IMR-90 (cell line): ENCODE results near the gene SCFD2. TPM values are rescaled to one million over a fixed set of nuclear protein-coding genes. Genes with fewer than 3 reads are reported as not detected.

Experiments
- ATAC-seq: fragments of 200-7000 bp; cut with Tn5 transposase; 2 replicates; pipeline ENCODE4 v1.9.1; 2020; ENCODE audit warnings: low read depth, mild to moderate bottlenecking, moderate library complexity
- BruUV-seq: library from RNA; stranded (reverse); fragments of 400-500 nt; replicated peaks from 2 replicates; lab custom pipeline; 2021; lab: Mats Ljungman, UMichigan
- CTCF ChIA-PET: fragments of 300-600 bp; formaldehyde crosslinking; extraction: SDS; loops from one replicate; lab custom pipeline; 2021; ENCODE audit warnings: antibody characterized with exemption; lab: Yijun Ruan, JAX
- POLR2A ChIA-PET: fragments of 300-600 bp; sonication (Branson Sonifier 250); formaldehyde crosslinking; loops from one replicate; lab custom pipeline; 2022; ENCODE audit warnings: antibody characterized with exemption; ENCODE audit not compliant: unreplicated experiment; lab: Charles Lee
- DNase-seq: peaks from one replicate; pipeline ENCODE4 v3.0.0; 2013
- H2AFZ ChIP-seq: replicated peaks from 2 replicates; pipeline ENCODE3; 2013; ENCODE audit warnings: low read length, mild to moderate bottlenecking; ENCODE audit not compliant: poor library complexity
- H2AK5ac ChIP-seq: 2 replicates; pipeline ENCODE4 v1.6.1; 2013; ENCODE audit warnings: low read depth, low read length, inconsistent platforms
- H2AK9ac ChIP-seq: replicated peaks from 2 replicates; pipeline ENCODE3; 2013; ENCODE audit warnings: mild to moderate bottlenecking, low read depth, low read length, moderate library complexity; ENCODE audit not compliant: poor library complexity
- H2BK120ac ChIP-seq: 2 replicates; pipeline ENCODE4 v1.6.1; 2013; ENCODE audit warnings: low read depth, low read length, inconsistent platforms
- H2BK15ac ChIP-seq: 3 replicates; pipeline ENCODE4 v1.6.1; 2013; ENCODE audit warnings: low read depth, low read length, inconsistent platforms
- H2BK20ac ChIP-seq: 2 replicates; pipeline ENCODE4 v1.6.1; 2013; ENCODE audit warnings: low read depth, mild to moderate bottlenecking, inconsistent platforms, low read length, moderate library complexity
- H2BK5ac ChIP-seq: 2 replicates; pipeline ENCODE4 v1.6.1; 2013; ENCODE audit warnings: mild to moderate bottlenecking, low read depth, low read length, inconsistent platforms; ENCODE audit not compliant: poor library complexity, severe bottlenecking
- H3K14ac ChIP-seq: replicated peaks from 2 replicates; pipeline ENCODE4 v1.6.1; 2013; ENCODE audit warnings: low read depth, low read length, inconsistent platforms
- H3K18ac ChIP-seq: 2 replicates; pipeline ENCODE4 v1.6.1; 2013; ENCODE audit warnings: low read depth, low read length, control low read depth
- H3K23ac ChIP-seq: 2 replicates; pipeline ENCODE4 v1.6.1; 2013; ENCODE audit warnings: low read depth, low read length, inconsistent platforms
- H3K27ac ChIP-seq: 2 replicates; pipeline ENCODE4 v1.5.1; 2013; ENCODE audit warnings: mild to moderate bottlenecking, control low read depth, low read length; ENCODE audit not compliant: insufficient read depth
- H3K27me3 ChIP-seq: 2 replicates; pipeline ENCODE4 v1.6.1; 2013; ENCODE audit warnings: low read length; ENCODE audit not compliant: control insufficient read depth, insufficient read depth
- H3K36me3 ChIP-seq: 2 replicates; pipeline ENCODE4 v1.6.1; 2013; ENCODE audit warnings: low read length, mixed read lengths; ENCODE audit not compliant: control insufficient read depth, insufficient read depth
- H3K4ac ChIP-seq: 2 replicates; pipeline ENCODE4 v1.6.1; 2013; ENCODE audit warnings: low read depth, low read length, inconsistent platforms
- H3K4me1 ChIP-seq: 2 replicates; pipeline ENCODE4 v1.6.1; 2013; ENCODE audit warnings: low read length, mixed read lengths; ENCODE audit not compliant: control insufficient read depth, insufficient read depth
- H3K4me2 ChIP-seq: 2 replicates; pipeline ENCODE4 v1.6.1; 2013; ENCODE audit warnings: low read depth, mild to moderate bottlenecking, control low read depth, low read length, moderate library complexity
- H3K4me3 ChIP-seq: 2 replicates; pipeline ENCODE4 v1.5.1; 2013; ENCODE audit warnings: low read depth, mild to moderate bottlenecking, control low read depth, low read length, moderate library complexity; ENCODE audit not compliant: insufficient read depth
- H3K56ac ChIP-seq: 2 replicates; pipeline ENCODE4 v1.6.1; 2013; ENCODE audit warnings: low read length, inconsistent platforms; ENCODE audit not compliant: insufficient read depth; ENCODE audit errors: extremely low read depth
- H3K79me1 ChIP-seq, 2 experiments: 2 replicates each; pipeline ENCODE4 v1.6.1; 2013; ENCODE audit warnings: low read length in 2 of 2, inconsistent platforms in 1 of 2, low read depth in 1 of 2
- H3K9ac ChIP-seq: 2 replicates; pipeline ENCODE4 v1.6.1; 2013; ENCODE audit warnings: low read depth, low read length, control low read depth
- H3K9me1 ChIP-seq: 2 replicates; pipeline ENCODE4 v1.6.1; 2013; ENCODE audit warnings: low read length, inconsistent platforms; ENCODE audit not compliant: insufficient read depth
- H3K9me3 ChIP-seq: 2 replicates; pipeline ENCODE4 v1.6.1; 2013; ENCODE audit warnings: low read length; ENCODE audit not compliant: control insufficient read depth, insufficient read depth
- H4K20me1 ChIP-seq: 2 replicates; pipeline ENCODE4 v1.6.1; 2013; ENCODE audit warnings: low read length, inconsistent platforms; ENCODE audit not compliant: insufficient read depth
- H4K5ac ChIP-seq: 2 replicates; pipeline ENCODE4 v1.6.1; 2013; ENCODE audit warnings: mild to moderate bottlenecking, low read depth, low read length, control low read depth
- H4K8ac ChIP-seq, 2 experiments: 2 replicates each; pipeline ENCODE4 v1.6.1; 2013; ENCODE audit warnings: low read depth in 2 of 2, low read length in 2 of 2, control low read depth in 1 of 2, inconsistent platforms in 1 of 2
- H4K91ac ChIP-seq: 2 replicates; pipeline ENCODE4 v1.6.1; 2013; ENCODE audit warnings: low read depth, low read length, inconsistent platforms; ENCODE audit not compliant: insufficient read depth
- BHLHE40 ChIP-seq: fragments of 150-350 bp; IDR thresholded peaks from 2 replicates; pipeline ENCODE4 v1.6.1; 2016; ENCODE audit warnings: mild to moderate bottlenecking, low read depth, low read length
- CEBPB ChIP-seq: IDR thresholded peaks from 2 replicates; pipeline ENCODE4 v1.6.1; 2012; ENCODE audit warnings: low read depth, low read length, improper control_type of control experiment
- CHD1 ChIP-seq: IDR thresholded peaks from 2 replicates; pipeline ENCODE4 v1.6.1; 2012; ENCODE audit warnings: low read depth, low read length, improper control_type of control experiment
- CTCF ChIP-seq: conservative IDR thresholded peaks from 2 replicates; pipeline ENCODE4 v1.5.1; 2012; ENCODE audit warnings: mild to moderate bottlenecking, low read depth, low read length, improper control_type of control experiment
- ELK1 ChIP-seq: fragments of 150-350 bp; IDR thresholded peaks from 2 replicates; pipeline ENCODE4 v1.6.1; 2016; ENCODE audit warnings: low read depth, mild to moderate bottlenecking, low read length, moderate library complexity, borderline replicate concordance
- FOS ChIP-seq: fragments of 150-350 bp; IDR thresholded peaks from 2 replicates; pipeline ENCODE4 v1.6.1; 2016; ENCODE audit warnings: low read depth, low read length
- MAFK ChIP-seq: IDR thresholded peaks from 2 replicates; pipeline ENCODE4 v1.6.1; 2012; ENCODE audit warnings: low read depth, low read length, improper control_type of control experiment
- MAZ ChIP-seq: IDR thresholded peaks from 2 replicates; pipeline ENCODE4 v1.6.1; 2012; ENCODE audit warnings: low read depth, mild to moderate bottlenecking, low read length, improper control_type of control experiment, moderate library complexity, borderline replicate concordance
- MXI1 ChIP-seq: IDR thresholded peaks from 2 replicates; pipeline ENCODE4 v1.6.1; 2012; ENCODE audit warnings: low read depth, mild to moderate bottlenecking, low read length, moderate library complexity, borderline replicate concordance
- NFE2L2 ChIP-seq: fragments of 150-350 bp; IDR thresholded peaks from 2 replicates; pipeline ENCODE4 v1.6.1; 2016; ENCODE audit warnings: low read depth, mild to moderate bottlenecking, low read length
- POLR2A ChIP-seq: IDR thresholded peaks from 2 replicates; pipeline ENCODE4 v1.6.1; 2012; ENCODE audit warnings: mild to moderate bottlenecking, low read depth, low read length
- RAD21 ChIP-seq: IDR thresholded peaks from 2 replicates; pipeline ENCODE4 v1.6.1; 2012; ENCODE audit warnings: low read length, improper control_type of control experiment
- RCOR1 ChIP-seq: IDR thresholded peaks from 2 replicates; pipeline ENCODE4 v1.6.1; 2012; ENCODE audit warnings: mild to moderate bottlenecking, low read length, improper control_type of control experiment; ENCODE audit not compliant: insufficient replicate concordance
- RFX5 ChIP-seq: IDR thresholded peaks from 2 replicates; pipeline ENCODE4 v1.8.0; 2012; ENCODE audit warnings: low read depth, mild to moderate bottlenecking, low read length, moderate library complexity
- SMC3 ChIP-seq: fragments of 150-350 bp; IDR thresholded peaks from 2 replicates; pipeline ENCODE4 v1.6.1; 2016; ENCODE audit warnings: low read depth, mild to moderate bottlenecking, antibody characterized with exemption, low read length, moderate library complexity
- USF2 ChIP-seq: fragments of 150-350 bp; IDR thresholded peaks from 2 replicates; pipeline ENCODE4 v1.6.1; 2017; ENCODE audit warnings: mild to moderate bottlenecking, antibody characterized with exemption, low read length, low read depth
- WGBS, 2 experiments: methylation state at CpG; one replicate each; pipeline versions ENCODE4 v1.1.5 to v1.1.7; 2013; ENCODE audit warnings: missing lambda C conversion rate in 2 of 2; ENCODE audit not compliant: insufficient read length in 1 of 2; ENCODE audit errors: extremely low coverage in 2 of 2; 5-methylcytosine and 5-hydroxymethylcytosine counted together
- dilution Hi-C: fragments of 300-500 bp; cut with HindIII; formaldehyde crosslinking; loops from one replicate; pipeline ENCODE4 v1.14.3; 2018; ENCODE audit warnings: low sequenced_read_pairs; ENCODE audit not compliant: unreplicated experiment
- in situ Hi-C: fragments of 300-500 bp; cut with MboI; formaldehyde crosslinking; loops from 3 replicates; pipeline ENCODE4 v1.14.3; 2019; ENCODE audit warnings: low sequenced_read_pairs, inconsistent platforms, mixed read lengths
- intact Hi-C: fragments of 100-400 bp; cut with micrococcal nuclease; formaldehyde crosslinking; loops from 2 replicates; pipeline ENCODE4 v1.10.0; 2022
- polyA plus RNA-seq, 3 experiments: library from polyadenylated mRNA; depleted of rRNA; stranded (reverse); fragments of >200 nt; gene quantifications; 2 replicates each; pipeline ENCODE4 v1.2.3, GENCODE V29; 2012; ENCODE audit warnings: low replicate concordance in 1 of 3
- total RNA-seq: library from RNA; depleted of rRNA; stranded (reverse); fragments of >200 nt; gene quantifications from 2 replicates; pipeline ENCODE4 v1.2.3, GENCODE V29; 2012

SCFD2 gene
- total and polyA plus RNA-seq, 2 of the 4 experiments (the other 2 are of a cell fraction) = 18.9 to 62.4 TPM

- dilution Hi-C loops = no loop called here
- no peaks in the 10 kb centered on the region for H3K9me3 ChIP-seq
- in situ Hi-C loops = no loop called here
These were observed 301.3 kb downstream of the SCFD2 start for GRCh38 chr4:53064609-53065008.

More at GRCh38 chr4:53064609-53065008, 301.3 kb downstream of the SCFD2 start:
- Histone ChIP-seq H2AK5ac (no peak overlapping the region), H3K27me3 (no peaks in the 10 kb centered on the region), H3K4me1 (peaks cover 2% of the 10 kb centered on the region; the same call in 1 of the 2 replicates), H2BK120ac (no peak overlapping the region), H4K5ac (no peak overlapping the region), H2BK20ac (no peak overlapping the region), H3K9ac (no peak overlapping the region), H3K4me3 (no peak overlapping the region), H4K91ac (no peak overlapping the region), H3K23ac (no peak overlapping the region), H2AK9ac (no peak overlapping the region), H3K4me2 (no peak overlapping the region), H3K56ac (no peak overlapping the region), H3K4ac (no peak overlapping the region), H2AFZ (no peak overlapping the region), H3K14ac (no peak overlapping the region), H3K79me1 (no peaks in the 10 kb centered on the region), H2BK5ac (no peak overlapping the region), H3K27ac (no peak overlapping the region), H3K9me1 (no peaks in the 10 kb centered on the region), H2BK15ac (no peak overlapping the region), H3K18ac (no peak overlapping the region), H3K36me3 (no peaks in the 10 kb centered on the region), H4K8ac (no peak overlapping the region), H4K20me1 (no peaks in the 10 kb centered on the region)
- no peak for ATAC-seq
- BruUV-seq = no TSS peak
- POLR2A ChIA-PET = no interaction called here
- intact Hi-C loops = no loop called here
- no peak for DNase-seq
- no CpG with 5 or more reads among the region's 1 CpG for WGBS, 2 experiments
- CTCF ChIA-PET = no interaction called here
- TF ChIP-seq MXI1 = no peak
- TF ChIP-seq RFX5 = no peak
- TF ChIP-seq MAFK = no peak
- TF ChIP-seq MAZ = no peak
- TF ChIP-seq POLR2A = no peak
- no peak for TF ChIP-seq BHLHE40
- no peak for TF ChIP-seq SMC3
- no peak for TF ChIP-seq NFE2L2
- TF ChIP-seq RAD21 = no peak
- TF ChIP-seq USF2 = no peak
- no peak for TF ChIP-seq CTCF
- TF ChIP-seq FOS = no peak
- no peak for TF ChIP-seq CHD1
- no peak for TF ChIP-seq CEBPB
- TF ChIP-seq RCOR1 = no peak
- no peak for TF ChIP-seq ELK1
